ENCODE results near the gene GJD3. TPM values are rescaled to one million over a fixed set of nuclear protein-coding genes. Genes with fewer than 3 reads are reported as not detected.
A peak's percentile ranks its signal among the peaks of the same experiment; 100 is the strongest.

The GJD3 gene
- total RNA-seq, 1 experiment from 2014 or later: 0.71 TPM

- peak; percentile 15 for TF ChIP-seq CTCF (IDR thresholded peaks at IDR 0.05; ENCODE audit: unreplicated experiment)
These were observed 17.0 kb downstream of the GJD3 start for GRCh38 chr17:40347319-40348135.

GRCh38 chr17:40346765-40347158, 17.8 kb downstream of the GJD3 start:
- peak overlapping the region; percentile 89 for H3K4me3 Mint-ChIP-seq (ENCODE audit: low read depth, unreplicated experiment)
- peaks cover 82% of the 10 kb centered on the region for H3K36me3 Mint-ChIP-seq (ENCODE audit: insufficient read depth, unreplicated experiment)
- CTCF ChIA-PET: interaction anchor here (0.6 to 37.0 kb wide), 7 partner anchors 9 to 117 kb away, joined by 6 to 1520 read pairs (median 21); partner anchors contain the start of genes RARA and TOP2A
- H3K4me1 Mint-ChIP-seq (ENCODE audit: low read depth, unreplicated experiment): peaks cover 75% of the 10 kb centered on the region
- no peaks in the 10 kb centered on the region for H3K27me3 Mint-ChIP-seq (ENCODE audit: unreplicated experiment)
- intact Hi-C loops (cut with micrococcal nuclease; ENCODE audit: unreplicated experiment): no loop called here
- no TSS peak for BruUV-seq (replicated peaks)
- DNase-seq: no peak
- H3K27ac Mint-ChIP-seq (ENCODE audit: unreplicated experiment): peak overlapping the region; percentile 42
- H3K9me3 Mint-ChIP-seq (ENCODE audit: low read depth, unreplicated experiment): no peaks in the 10 kb centered on the region
- no peak for TF ChIP-seq CTCF (IDR thresholded peaks at IDR 0.05; ENCODE audit: unreplicated experiment)

More at GRCh38 chr17:40347319-40348135, 17.0 kb downstream of the GJD3 start:
- intact Hi-C loops (cut with micrococcal nuclease; ENCODE audit: unreplicated experiment): no loop called here
- CTCF ChIA-PET: interaction anchor here (0.6 to 37.0 kb wide), 5 partner anchors 28 to 1660 kb away, joined by 3 to 1520 read pairs (median 3); partner anchors contain the start of gene RARA
- H3K27ac Mint-ChIP-seq (ENCODE audit: unreplicated experiment): peak overlapping the region; percentile 42
- no TSS peak for BruUV-seq (replicated peaks)
- H3K27me3 Mint-ChIP-seq (ENCODE audit: unreplicated experiment): no peaks in the 10 kb centered on the region
- peaks cover 83% of the 10 kb centered on the region for H3K4me1 Mint-ChIP-seq (ENCODE audit: low read depth, unreplicated experiment)
- DNase-seq: no peak
- peak overlapping the region; percentile 89 for H3K4me3 Mint-ChIP-seq (ENCODE audit: low read depth, unreplicated experiment)
- H3K9me3 Mint-ChIP-seq (ENCODE audit: low read depth, unreplicated experiment): no peaks in the 10 kb centered on the region
- peaks cover 82% of the 10 kb centered on the region for H3K36me3 Mint-ChIP-seq (ENCODE audit: insufficient read depth, unreplicated experiment)

GRCh38 chr17:40345994-40346764, 18.4 kb downstream of the GJD3 start:
- peak overlapping the region; percentile 89 for H3K4me3 Mint-ChIP-seq (ENCODE audit: low read depth, unreplicated experiment)
- CTCF ChIA-PET: interaction anchor here (0.6 to 37.0 kb wide), 42 partner anchors 10 to 1202 kb away, joined by 3 to 1520 read pairs (median 4); partner anchors contain the start of genes CASC3, CDC6, GJD3 and NR1D1
- no peaks in the 10 kb centered on the region for H3K27me3 Mint-ChIP-seq (ENCODE audit: unreplicated experiment)
- H3K36me3 Mint-ChIP-seq (ENCODE audit: insufficient read depth, unreplicated experiment): peaks cover 82% of the 10 kb centered on the region
- no TSS peak for BruUV-seq (replicated peaks)
- H3K9me3 Mint-ChIP-seq (ENCODE audit: low read depth, unreplicated experiment): no peaks in the 10 kb centered on the region
- peaks cover 77% of the 10 kb centered on the region for H3K4me1 Mint-ChIP-seq (ENCODE audit: low read depth, unreplicated experiment)
- intact Hi-C loops (cut with micrococcal nuclease; ENCODE audit: unreplicated experiment): loop anchor here (1.0 to 2.0 kb wide), 2 partner anchors 32 to 43 kb away; no protein-coding TSS in a partner anchor
- TF ChIP-seq CTCF (IDR thresholded peaks at IDR 0.05; ENCODE audit: unreplicated experiment): no peak
- H3K27ac Mint-ChIP-seq (ENCODE audit: unreplicated experiment): peak overlapping the region; percentile 75
- DNase-seq: no peak

Measured in Calu3 (cell line).